ENCODE measurements around the gene KMT5B. TPM values are rescaled to one million over a fixed set of nuclear protein-coding genes. Genes with fewer than 3 reads are reported as not detected.

Gene KMT5B
- polyA plus RNA-seq, 3 donors = 12.2 to 22.0 (median 19.5) TPM

GRCh38 chr11:68142441-68143309, 70.4 kb downstream of the KMT5B start:
- Histone ChIP-seq H3K9me3 (replicated peaks in 1 of 2; ENCODE audit: control insufficient read depth in 1 of 2, insufficient read depth in 1 of 2, low read length in 2 of 2) (no peaks in the 10 kb centered on the region), H3K36me3 (replicated peaks in 1 of 2; ENCODE audit: control insufficient read depth in 1 of 2, insufficient read depth in 2 of 2, low read length in 2 of 2) (no peaks in the 10 kb centered on the region), H3K27ac (ENCODE audit: low read depth in 1 of 2, low read length in 2 of 2) (peak overlapping the region in 1 of 2 donors; percentile 33), H4K20me1 (ENCODE audit: insufficient read depth, low read length) (no peaks in the 10 kb centered on the region), H3K4me1 (ENCODE audit: control insufficient read depth in 1 of 2, insufficient read depth in 2 of 2, low read length in 2 of 2) (peaks cover 58 to 72% of the 10 kb centered on the region in 2 donors), H3K4me2 (replicated peaks; ENCODE audit: extremely low read depth, low read length, poor library complexity, severe bottlenecking) (peak overlapping the region; percentile 42), H2AFZ (ENCODE audit: insufficient read depth, low read depth, low read length, poor library complexity, severe bottlenecking) (peak overlapping the region; percentile 76), H3K79me2 (ENCODE audit: insufficient read depth, low read length) (no peaks in the 10 kb centered on the region), H3K9ac (ENCODE audit: insufficient read depth, low read length, poor library complexity, severe bottlenecking) (peak overlapping the region; percentile 12), H3K4me3 (replicated peaks in 1 of 3; ENCODE audit: low read depth in 2 of 3, low read length in 3 of 3) (peak overlapping the region in 1 of 3 experiments; percentile 51), H3K27me3 (ENCODE audit: control insufficient read depth in 2 of 2, insufficient read depth in 2 of 2, low read length in 2 of 2) (peaks cover 0 to 6% of the 10 kb centered on the region in 2 donors)
- H3K27ac Mint-ChIP-seq = peak overlapping the region in 1 of 7 donors; percentile 61
- peak overlapping the region in 1 of 2 donors; percentile 84 for H3K4me3 Mint-ChIP-seq
- peaks cover 0 to 6% (median 0%) of the 10 kb centered on the region in 7 donors for H3K9me3 Mint-ChIP-seq
- peaks cover 59% of the 10 kb centered on the region for H3K4me1 Mint-ChIP-seq
- no peak for DNase-seq
- 77% methylated on average over 15 of the region's 16 CpGs for WGBS (ENCODE audit: insufficient coverage)
- intact Hi-C loops (cut with micrococcal nuclease) = no loop called here
- TF ChIP-seq CTCF (IDR thresholded peaks at IDR 0.05) = no peak
- H3K36me3 Mint-ChIP-seq = peaks cover 0 to 2% of the 10 kb centered on the region in 2 donors
- H3K27me3 Mint-ChIP-seq (ENCODE audit: low read depth in 3 of 3) = peaks cover 12 to 42% (median 19%) of the 10 kb centered on the region in 3 donors

- Histone ChIP-seq H2AFZ (ENCODE audit: insufficient read depth, low read depth, low read length, poor library complexity, severe bottlenecking) (peak overlapping the region; percentile 76), H3K4me1 (ENCODE audit: control insufficient read depth in 1 of 2, insufficient read depth in 2 of 2, low read length in 2 of 2) (peaks cover 56 to 68% of the 10 kb centered on the region in 2 donors), H3K36me3 (replicated peaks in 1 of 2; ENCODE audit: control insufficient read depth in 1 of 2, insufficient read depth in 2 of 2, low read length in 2 of 2) (no peaks in the 10 kb centered on the region), H3K79me2 (ENCODE audit: insufficient read depth, low read length) (no peaks in the 10 kb centered on the region), H3K27me3 (ENCODE audit: control insufficient read depth in 2 of 2, insufficient read depth in 2 of 2, low read length in 2 of 2) (peaks cover 0 to 6% of the 10 kb centered on the region in 2 donors), H3K4me2 (replicated peaks; ENCODE audit: extremely low read depth, low read length, poor library complexity, severe bottlenecking) (peak overlapping the region; percentile 42), H3K9me3 (replicated peaks in 1 of 2; ENCODE audit: control insufficient read depth in 1 of 2, insufficient read depth in 1 of 2, low read length in 2 of 2) (no peaks in the 10 kb centered on the region), H3K9ac (ENCODE audit: insufficient read depth, low read length, poor library complexity, severe bottlenecking) (peak overlapping the region; percentile 12), H3K27ac (ENCODE audit: low read depth in 1 of 2, low read length in 2 of 2) (peak overlapping the region; percentile 10 to 33), H4K20me1 (ENCODE audit: insufficient read depth, low read length) (no peaks in the 10 kb centered on the region), H3K4me3 (replicated peaks in 1 of 3; ENCODE audit: low read depth in 2 of 3, low read length in 3 of 3) (peak overlapping the region in 1 of 3 experiments; percentile 51)
- Mint-ChIP-seq H3K36me3 (peaks cover 0 to 2% of the 10 kb centered on the region in 2 donors), H3K27ac (peak overlapping the region in 4 of 7 donors; percentile 8 to 81 (median 48)), H3K4me3 (peak overlapping the region; percentile 37 to 84), H3K4me1 (peaks cover 56% of the 10 kb centered on the region), H3K27me3 (ENCODE audit: low read depth in 3 of 3) (peaks cover 12 to 43% (median 21%) of the 10 kb centered on the region in 3 donors), H3K9me3 (peaks cover 0 to 6% (median 0%) of the 10 kb centered on the region in 7 donors)
- peak; percentile 59 to 73 (median 66) for DNase-seq
- 0% methylated on average over 12 of the region's 13 CpGs for WGBS (ENCODE audit: insufficient coverage)
- TF ChIP-seq CTCF (IDR thresholded peaks at IDR 0.05) = no peak
- intact Hi-C loops (cut with micrococcal nuclease) = no loop called here
These were observed 71.1 kb downstream of the KMT5B start for GRCh38 chr11:68142028-68142412.
